Gastroesophageal sphincter (tissue), 4 donors: Measurements from ENCODE around the gene LOXHD1. TPM values are rescaled to one million over a fixed set of nuclear protein-coding genes. Genes with fewer than 3 reads are reported as not detected.

ENCODE experiments used
- ATAC-seq: fragments of 150-250 bp; one replicate; pipeline ENCODE4 v1.9.1; 2016; ENCODE audit warnings: mild to moderate bottlenecking, moderate library complexity
- H3K27ac ChIP-seq, 4 donors: fragments of 200-600 bp; sonication (generic) in 3 of 4; 1 replicate in 3 of 4; 2 replicates in 1 of 4; pipeline ENCODE4 v1.5.1; 2016 to 2019
- H3K27me3 ChIP-seq: fragments of 200-600 bp; sonication (generic); one replicate; pipeline ENCODE4 v1.5.1; 2019
- H3K36me3 ChIP-seq, 2 donors: fragments of 200-600 bp; sonication (generic); one replicate each; pipeline ENCODE4 v1.5.1; 2019; ENCODE audit warnings: control low read depth in 1 of 2
- H3K4me1 ChIP-seq, 3 donors: fragments of 200-600 bp; sonication (generic); 1 replicate in 2 of 3; 2 replicates in 1 of 3; pipeline ENCODE4 v1.5.1; 2016 to 2019; ENCODE audit warnings: control low read depth in 2 of 3
- H3K4me3 ChIP-seq, 2 donors: fragments of 200-600 bp; sonication (generic); one replicate each; pipeline ENCODE4 v1.5.1; 2019; ENCODE audit warnings: mild to moderate bottlenecking in 1 of 2, moderate library complexity in 1 of 2
- H3K9me3 ChIP-seq, 3 donors: fragments of 200-600 bp; sonication (generic); one replicate each; pipeline ENCODE4 v1.5.1; 2017 to 2019; ENCODE audit warnings: control low read depth in 2 of 3
- CTCF ChIP-seq, 4 experiments: fragments of 200-600 bp in 2 of 4; fragments of 450-650 bp in 2 of 4; sonication (generic) in 1 of 4; IDR thresholded peaks; one replicate each; pipeline ENCODE4 v1.5.1; 2017 to 2019; ENCODE audit warnings: antibody characterized with exemption in 4 of 4, mild to moderate bottlenecking in 2 of 4, moderate library complexity in 2 of 4
- EP300 ChIP-seq: sonication (generic); formaldehyde crosslinking; IDR thresholded peaks from one replicate; pipeline ENCODE4 v1.6.1; 2017; ENCODE audit warnings: antibody characterized with exemption, mild to moderate bottlenecking
- POLR2A ChIP-seq, 2 donors: fragments of 450-650 bp; IDR thresholded peaks; one replicate each; pipeline ENCODE4 v1.6.1; 2017; ENCODE audit warnings: antibody characterized with exemption in 2 of 2, mild to moderate bottlenecking in 2 of 2, moderate library complexity in 1 of 2
- POLR2AphosphoS5 ChIP-seq: sonication (generic); formaldehyde crosslinking; IDR thresholded peaks from one replicate; pipeline ENCODE4 v1.6.1; 2017; ENCODE audit warnings: antibody characterized with exemption
- WGBS, 2 donors: methylation state at CpG; one replicate each; pipeline ENCODE4 v1.1.5; 2018; ENCODE audit warnings: low coverage in 1 of 2; 5-methylcytosine and 5-hydroxymethylcytosine counted together
- total RNA-seq, 4 donors: library from RNA; depleted of rRNA; stranded (reverse); fragments of >200 nt; gene quantifications; one replicate each; pipeline ENCODE4 v1.1.0, GENCODE V29; 2016

The LOXHD1 gene
- total RNA-seq, 4 donors from 2014 or later, result 0.15 to 0.27 TPM; not detected in 2

- ATAC-seq, result no peak
- TF ChIP-seq POLR2A (IDR thresholded peaks at IDR 0.05), result no peak
- TF ChIP-seq EP300, result no peak
- TF ChIP-seq POLR2AphosphoS5, result no peak
- TF ChIP-seq CTCF (IDR thresholded peaks at IDR 0.05), result no peak
- H3K4me1 ChIP-seq, result no peaks in the 10 kb centered on the region
- 54 to 70% methylated on average over 6 of the region's 6 CpGs for WGBS, 2 donors
- H3K9me3 ChIP-seq, result peaks cover 0 to 11% (median 0%) of the 10 kb centered on the region in 3 donors
- H3K27me3 ChIP-seq, result peaks cover 14% of the 10 kb centered on the region
- H3K27ac ChIP-seq, result no peak overlapping the region
- no peaks in the 10 kb centered on the region for H3K36me3 ChIP-seq
- H3K4me3 ChIP-seq, result no peak overlapping the region
Observed at GRCh38 chr18:46510386-46510785, 146.6 kb downstream of the LOXHD1 start.

GRCh38 chr18:46509530-46509929, 147.5 kb downstream of the LOXHD1 start:
- H3K4me3 ChIP-seq, result no peak overlapping the region
- H3K36me3 ChIP-seq, result no peaks in the 10 kb centered on the region
- H3K9me3 ChIP-seq, result peaks cover 0 to 11% (median 0%) of the 10 kb centered on the region in 3 donors
- 70% methylated on average over 6 of the region's 6 CpGs; no CpG with 5 or more reads in 1 of the 2 donors for WGBS, 2 donors
- H3K4me1 ChIP-seq, result no peaks in the 10 kb centered on the region
- TF ChIP-seq CTCF (IDR thresholded peaks at IDR 0.05) (no peak), POLR2AphosphoS5 (no peak), POLR2A (IDR thresholded peaks at IDR 0.05) (no peak), EP300 (no peak)
- ATAC-seq, result no peak
- H3K27me3 ChIP-seq, result peaks cover 14% of the 10 kb centered on the region
- no peak overlapping the region for H3K27ac ChIP-seq

GRCh38 chr18:46506974-46507586, 149.9 kb downstream of the LOXHD1 start:
- H3K36me3 ChIP-seq, result no peaks in the 10 kb centered on the region
- H3K27me3 ChIP-seq, result peaks cover 14% of the 10 kb centered on the region
- no peaks in the 10 kb centered on the region for H3K9me3 ChIP-seq
- no peak overlapping the region for H3K4me3 ChIP-seq
- no peak for ATAC-seq
- no peak overlapping the region for H3K27ac ChIP-seq
- H3K4me1 ChIP-seq, result no peaks in the 10 kb centered on the region
- TF ChIP-seq CTCF (IDR thresholded peaks at IDR 0.05), result no peak
- no peak for TF ChIP-seq POLR2A (IDR thresholded peaks at IDR 0.05)
- no peak for TF ChIP-seq POLR2AphosphoS5
- TF ChIP-seq EP300, result no peak
- 88 to 89% methylated on average over 4 to 8 of the region's 14 CpGs for WGBS, 2 donors

- Histone ChIP-seq H3K27ac (no peak overlapping the region), H3K9me3 (no peaks in the 10 kb centered on the region), H3K4me1 (no peaks in the 10 kb centered on the region), H3K36me3 (no peaks in the 10 kb centered on the region), H3K27me3 (no peaks in the 10 kb centered on the region), H3K4me3 (no peak overlapping the region)
- TF ChIP-seq EP300 (no peak), POLR2AphosphoS5 (no peak), CTCF (IDR thresholded peaks at IDR 0.05) (no peak), POLR2A (IDR thresholded peaks at IDR 0.05) (no peak)
- 17 to 21% methylated on average over 1 to 2 of the region's 2 CpGs for WGBS, 2 donors
- ATAC-seq, result no peak
Observed at GRCh38 chr18:46502444-46502843, 154.6 kb downstream of the LOXHD1 start.

- Histone ChIP-seq H3K9me3 (no peaks in the 10 kb centered on the region), H3K27me3 (no peaks in the 10 kb centered on the region), H3K27ac (no peak overlapping the region), H3K4me1 (no peaks in the 10 kb centered on the region), H3K36me3 (no peaks in the 10 kb centered on the region), H3K4me3 (no peak overlapping the region)
- no peak for TF ChIP-seq POLR2A (IDR thresholded peaks at IDR 0.05)
- no peak for TF ChIP-seq POLR2AphosphoS5
- no peak for TF ChIP-seq CTCF (IDR thresholded peaks at IDR 0.05)
- no peak for TF ChIP-seq EP300
- WGBS, 2 donors, result 0 to 9% methylated on average over 4 of the region's 4 CpGs
- ATAC-seq, result no peak
Observed at GRCh38 chr18:46497129-46497528, 159.9 kb downstream of the LOXHD1 start.
